ENCODE data around the gene ADCY7.

Gene ADCY7

DNA sequence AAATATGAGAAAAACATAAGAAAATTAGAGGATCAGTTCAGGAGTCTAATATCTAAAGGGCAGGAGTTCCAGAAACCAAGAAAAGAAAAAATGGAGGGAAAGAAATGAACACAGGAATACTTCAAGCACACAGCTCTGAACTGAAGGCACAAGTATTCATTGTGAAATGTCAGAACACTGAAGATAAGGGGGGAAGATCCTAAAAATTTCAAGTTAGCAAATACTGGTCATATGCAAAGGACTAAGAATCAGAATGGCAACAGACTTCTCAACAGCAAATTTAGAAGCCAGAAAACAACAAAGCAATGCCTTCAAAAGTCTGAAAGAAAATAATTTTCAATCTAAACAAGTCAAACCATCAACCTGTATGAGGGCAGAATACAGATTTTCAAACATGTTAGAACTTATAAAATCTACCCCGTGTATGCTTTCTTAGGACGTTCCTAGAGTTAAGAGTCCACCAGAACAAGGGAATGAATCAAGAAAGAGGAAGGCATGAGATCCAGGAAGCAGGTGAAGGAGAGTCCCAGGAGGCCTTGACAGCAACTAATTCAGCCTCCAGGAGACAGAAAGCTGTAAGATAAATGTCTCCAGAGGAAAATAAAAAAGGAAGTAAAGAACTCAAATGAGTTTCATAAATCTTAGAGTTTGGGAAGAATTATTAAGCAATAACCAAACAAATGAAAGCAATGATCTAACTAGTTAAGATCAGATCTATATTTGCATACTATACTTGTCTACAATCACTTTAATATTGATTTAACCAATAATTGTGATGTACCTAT lies 99.6 kb downstream of the ADCY7 start:
- peak; percentile 71 for DNase-seq (ENCODE audit: low read depth)
- TF ChIP-seq, protein P1, sequence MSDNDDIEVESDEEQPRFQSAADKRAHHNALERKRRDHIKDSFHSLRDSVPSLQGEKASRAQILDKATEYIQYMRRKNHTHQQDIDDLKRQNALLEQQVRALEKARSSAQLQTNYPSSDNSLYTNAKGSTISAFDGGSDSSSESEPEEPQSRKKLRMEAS (IDR thresholded peaks at IDR 0.05; ENCODE audit: low read depth, low read length): no peak
- no peak for TF ChIP-seq MYC (IDR thresholded peaks at IDR 0.05; ENCODE audit: low read depth, low read length)
- TF ChIP-seq POLR2A (IDR thresholded peaks at IDR 0.05; ENCODE audit: extremely low read depth, insufficient read length): no peak
- TF ChIP-seq, protein P2, sequence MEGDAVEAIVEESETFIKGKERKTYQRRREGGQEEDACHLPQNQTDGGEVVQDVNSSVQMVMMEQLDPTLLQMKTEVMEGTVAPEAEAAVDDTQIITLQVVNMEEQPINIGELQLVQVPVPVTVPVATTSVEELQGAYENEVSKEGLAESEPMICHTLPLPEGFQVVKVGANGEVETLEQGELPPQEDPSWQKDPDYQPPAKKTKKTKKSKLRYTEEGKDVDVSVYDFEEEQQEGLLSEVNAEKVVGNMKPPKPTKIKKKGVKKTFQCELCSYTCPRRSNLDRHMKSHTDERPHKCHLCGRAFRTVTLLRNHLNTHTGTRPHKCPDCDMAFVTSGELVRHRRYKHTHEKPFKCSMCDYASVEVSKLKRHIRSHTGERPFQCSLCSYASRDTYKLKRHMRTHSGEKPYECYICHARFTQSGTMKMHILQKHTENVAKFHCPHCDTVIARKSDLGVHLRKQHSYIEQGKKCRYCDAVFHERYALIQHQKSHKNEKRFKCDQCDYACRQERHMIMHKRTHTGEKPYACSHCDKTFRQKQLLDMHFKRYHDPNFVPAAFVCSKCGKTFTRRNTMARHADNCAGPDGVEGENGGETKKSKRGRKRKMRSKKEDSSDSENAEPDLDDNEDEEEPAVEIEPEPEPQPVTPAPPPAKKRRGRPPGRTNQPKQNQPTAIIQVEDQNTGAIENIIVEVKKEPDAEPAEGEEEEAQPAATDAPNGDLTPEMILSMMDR (IDR thresholded peaks at IDR 0.05; ENCODE audit: low read depth, low read length): no peak
- peak overlapping the region; percentile 74 for H3K4me3 ChIP-seq (ENCODE audit: low read depth, low read length)
